Endothelial cell of umbilical vein (primary cell): ENCODE results near the gene UCN3.

Experiments used
- JUN ChIP-seq: IDR thresholded peaks from 2 replicates; pipeline ENCODE4 v1.6.1; 2011; ENCODE audit warnings: borderline replicate concordance, low read depth; ENCODE audit not compliant: insufficient read length, insufficient read depth
- POLR2AphosphoS5 ChIP-seq: IDR thresholded peaks from 2 replicates; pipeline ENCODE4 v1.6.1; 2012; ENCODE audit warnings: low read depth, mild to moderate bottlenecking, control low read depth, low read length, moderate library complexity; ENCODE audit not compliant: insufficient read depth

GRCh38 chr10:5395168-5395567 is 30.4 kb downstream of the UCN3 start:
- TF ChIP-seq JUN (no peak), POLR2AphosphoS5 (no peak)
